T-helper 2 cell (primary cell): ENCODE data around the gene PLEKHA1.

ENCODE experiments used
- DNase-seq, 5 experiments: peaks; one replicate each; pipeline versions ENCODE4 v3.0.0 to v3.0.0-alpha.2; 2012 to 2022

The PLEKHA1 gene

GRCh38 chr10:122462533-122463465, 88.3 kb downstream of the PLEKHA1 start:
- no peak for DNase-seq

GRCh38 chr10:122463466-122464249, 89.2 kb downstream of the PLEKHA1 start:
- DNase-seq, result no peak

- DNase-seq, result no peak
These were observed 89.7 kb downstream of the PLEKHA1 start for GRCh38 chr10:122464250-122464510.

- DNase-seq, result no peak
These were observed 90.1 kb downstream of the PLEKHA1 start for GRCh38 chr10:122464586-122464985.

GRCh38 chr10:122465401-122466040, 91.0 kb downstream of the PLEKHA1 start:
- no peak for DNase-seq

GRCh38 chr10:122466951-122467381, 92.5 kb downstream of the PLEKHA1 start:
- DNase-seq, result no peak

- DNase-seq, result no peak
These were observed 93.2 kb downstream of the PLEKHA1 start for GRCh38 chr10:122467701-122468100.

- no peak for DNase-seq
These were observed 93.9 kb downstream of the PLEKHA1 start for GRCh38 chr10:122468307-122468925.

GRCh38 chr10:122468926-122469781, 94.6 kb downstream of the PLEKHA1 start:
- no peak for DNase-seq

- no peak for DNase-seq
These were observed 95.3 kb downstream of the PLEKHA1 start for GRCh38 chr10:122469848-122470247.

GRCh38 chr10:122471531-122472177, 97.1 kb downstream of the PLEKHA1 start:
- DNase-seq, result no peak

GRCh38 chr10:122473116-122473515, 98.6 kb downstream of the PLEKHA1 start:
- no peak for DNase-seq

- no peak for DNase-seq
These were observed 99.8 kb downstream of the PLEKHA1 start for GRCh38 chr10:122474131-122474818.

GRCh38 chr10:122475100-122475499, 100.6 kb downstream of the PLEKHA1 start:
- DNase-seq, result no peak

- no peak for DNase-seq
These were observed 101.3 kb downstream of the PLEKHA1 start for GRCh38 chr10:122475591-122476332.

GRCh38 chr10:122476333-122476695, 101.8 kb downstream of the PLEKHA1 start:
- no peak for DNase-seq

GRCh38 chr10:122477436-122477835, 102.9 kb downstream of the PLEKHA1 start:
- no peak for DNase-seq

GRCh38 chr10:122478971-122479370, 104.5 kb downstream of the PLEKHA1 start:
- DNase-seq, result no peak

GRCh38 chr10:122480146-122480833, 105.8 kb downstream of the PLEKHA1 start:
- no peak for DNase-seq
